K562 (cell line): ENCODE results near the gene TUBB4B. TPM values are rescaled to one million over a fixed set of nuclear protein-coding genes. Genes with fewer than 3 reads are reported as not detected.

ENCODE experiments used
- ARID2 ChIP-seq: fragments of 450-650 bp; IDR thresholded peaks from 2 replicates; pipeline ENCODE4 v1.6.1; 2017; ENCODE audit warnings: antibody characterized with exemption, mild to moderate bottlenecking
- CREB1 ChIP-seq, 2 experiments: sonication (generic) in 1 of 2; formaldehyde crosslinking in 1 of 2; IDR thresholded peaks; 2 replicates each; pipeline versions ENCODE4 v1.6.1 to v1.8.0; 2012 to 2022; ENCODE audit warnings: inconsistent platforms in 1 of 2, mild to moderate bottlenecking in 1 of 2, missing genetic modification reagents in 1 of 2, moderate library complexity in 1 of 2
- HDAC3 ChIP-seq: fragments of 450-650 bp; IDR thresholded peaks from 2 replicates; pipeline ENCODE4 v1.6.1; 2018; ENCODE audit warnings: borderline replicate concordance, mild to moderate bottlenecking, moderate library complexity; ENCODE audit not compliant: partially characterized antibody
- KAT2B ChIP-seq: IDR thresholded peaks from one replicate; pipeline ENCODE4 v1.6.1; 2012; ENCODE audit warnings: low read depth, mild to moderate bottlenecking, control low read depth, inconsistent platforms, low read length, moderate library complexity
- KLF1 ChIP-seq: fragments of 450-650 bp; IDR thresholded peaks from 2 replicates; pipeline ENCODE4 v1.6.1; 2016; ENCODE audit warnings: missing genetic modification characterization, missing compliant biosample characterization
- MTA2 ChIP-seq: fragments of 450-650 bp; IDR thresholded peaks from 2 replicates; pipeline ENCODE4 v1.6.1; 2016; ENCODE audit warnings: low read depth
- NONO ChIP-seq, 2 experiments: fragments of 200-400 bp in 1 of 2; fragments of 450-650 bp in 1 of 2; formaldehyde crosslinking in 1 of 2; IDR thresholded peaks; 2 replicates each; pipeline ENCODE4 v1.6.1; 2017; ENCODE audit warnings: low read depth in 2 of 2, mild to moderate bottlenecking in 2 of 2, moderate library complexity in 2 of 2, low read length in 1 of 2
- SP1 ChIP-seq: sonication (generic); formaldehyde crosslinking; IDR thresholded peaks from 2 replicates; pipeline ENCODE4 v1.8.1; 2022; ENCODE audit warnings: mild to moderate bottlenecking, missing genetic modification reagents
- STAT5A ChIP-seq: IDR thresholded peaks from 2 replicates; pipeline ENCODE4 v1.6.1; 2012; ENCODE audit warnings: low read length, inconsistent platforms, borderline replicate concordance
- TBP ChIP-seq: optimal IDR thresholded peaks from 2 replicates; pipeline ENCODE3; 2011; ENCODE audit warnings: low read depth, low read length, improper control_type of control experiment
- TCF3 ChIP-seq: sonication (generic); formaldehyde crosslinking; IDR thresholded peaks from 2 replicates; pipeline ENCODE4 v1.4.0; 2020; ENCODE audit warnings: mild to moderate bottlenecking, missing genetic modification reagents
- ZBTB7A ChIP-seq: IDR thresholded peaks from 2 replicates; pipeline ENCODE4 v1.6.1; 2011; ENCODE audit warnings: low read depth, mild to moderate bottlenecking, low read length, moderate library complexity, borderline replicate concordance; ENCODE audit not compliant: control insufficient read depth
- ZC3H11A ChIP-seq: IDR thresholded peaks from 2 replicates; pipeline ENCODE4 v1.6.1; 2012; ENCODE audit warnings: low read depth, low read length, improper control_type of control experiment
- ZNF57 ChIP-seq: fragments of 450-650 bp; formaldehyde crosslinking; IDR thresholded peaks from 2 replicates; pipeline ENCODE4 v1.4.0; 2020; ENCODE audit warnings: mild to moderate bottlenecking, moderate library complexity
- polyA plus RNA-seq, 8 experiments: library from polyadenylated mRNA; depleted of rRNA in 4 of 8; stranded (reverse) in 5 of 8; unstranded in 3 of 8; fragments of >200 nt; fragmentation: Nextera tagmentation in 2 of 8; fragmentation: Illumina TruSeq in 1 of 8; extraction: Ambion mirVana in 2 of 8; extraction: Trizol in 1 of 8; gene quantifications; 2 replicates each; pipeline versions ENCODE4 v1.2.1 to v1.2.3, GENCODE V29; 2011 to 2014; ENCODE audit warnings: inconsistent platforms in 1 of 8, missing spikeins in 1 of 8
- total RNA-seq, 7 experiments: library from RNA; depleted of rRNA in 6 of 7; stranded (reverse); fragments of >200 nt in 6 of 7; fragmentation: Illumina TruSeq in 2 of 7; extraction: Trizol in 2 of 7; gene quantifications; 2 replicates each; pipeline versions ENCODE4 v1.2.1 to v1.2.3, GENCODE V29; 2011 to 2021; ENCODE audit warnings: low replicate concordance in 1 of 7
- TF ChIP-seq, protein P1 (sequence below): fragments of 250-450 bp; sonication (Bioruptor Pico); IDR thresholded peaks from 2 replicates; pipeline ENCODE4 v1.5.0; 2020; ENCODE audit warnings: mild to moderate bottlenecking, borderline replicate concordance
- TF ChIP-seq, protein P2 (sequence below), 2 experiments: fragments of 200-800 bp in 1 of 2; sonication (Bioruptor generic) in 1 of 2; sonication (generic) in 1 of 2; formaldehyde crosslinking in 1 of 2; IDR thresholded peaks in 1 of 2; conservative IDR thresholded peaks in 1 of 2; 2 replicates each; pipeline versions ENCODE4 v1.5.0 to v1.6.1; 2016 to 2020; ENCODE audit warnings: missing compliant biosample characterization in 1 of 2, missing genetic modification characterization in 1 of 2, missing genetic modification reagents in 1 of 2
- TF ChIP-seq, protein P3 (sequence below): fragments of 450-650 bp; IDR thresholded peaks from 2 replicates; pipeline ENCODE4 v1.6.1; 2016; ENCODE audit warnings: antibody characterized with exemption
- TF ChIP-seq, protein P4 (sequence below): fragments of 450-650 bp; formaldehyde crosslinking; IDR thresholded peaks from 2 replicates; pipeline ENCODE4 v1.4.0; 2020; ENCODE audit warnings: mild to moderate bottlenecking, mixed read lengths

The TUBB4B gene
- total and polyA plus RNA-seq, 9 of the 15 experiments (the other 6 are each of a cell fraction or from before 2014, with no cell fraction given): 24.1 to 443 (median 268) TPM

DNA sequence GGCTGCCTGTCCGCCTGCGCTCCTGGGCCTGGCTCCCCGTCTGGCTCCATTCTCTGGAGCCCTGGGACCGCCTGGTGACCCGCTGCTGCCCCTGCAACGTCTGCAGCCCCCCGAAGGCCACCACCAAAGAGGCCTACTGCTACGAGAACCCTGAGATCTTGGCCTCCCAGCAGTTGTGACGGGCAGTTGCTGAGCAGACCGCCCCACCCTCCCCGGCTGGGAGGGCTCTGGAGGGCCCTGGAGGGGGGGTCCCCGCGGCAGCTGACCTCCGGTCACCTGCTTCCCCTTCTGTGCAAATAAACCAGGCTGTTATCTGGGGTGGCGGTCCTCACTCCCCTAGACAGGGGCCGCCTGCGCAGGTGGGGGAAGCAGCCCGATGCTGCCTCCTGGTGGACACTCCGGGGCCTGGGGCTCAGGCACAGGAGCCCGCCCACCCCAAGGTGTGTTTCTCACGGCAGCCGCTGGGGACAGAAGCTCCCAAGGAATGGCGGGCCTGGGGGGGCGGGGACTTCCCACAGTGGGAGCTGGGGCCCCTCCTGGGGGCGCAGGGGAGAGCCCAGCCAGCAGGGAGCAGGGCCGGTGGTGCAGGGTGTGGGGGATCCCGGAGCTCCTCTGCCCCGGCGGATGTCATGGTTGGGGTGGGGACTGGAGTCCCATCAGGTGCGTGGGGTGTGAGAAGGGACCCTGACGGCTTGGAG is 4.7 kb upstream of the TUBB4B start (continued):
- TF ChIP-seq ZNF57 (CRISPR knock-in tag) (no peak), TCF3 (CRISPR knock-in tag) (peak; percentile 91), STAT5A (no peak; the same call in 1 of the 2 replicates), TBP (no peak), HDAC3 (no peak), ZBTB7A (peak; percentile 97), ZC3H11A (no peak), CREB1 (IDR thresholded peaks at IDR 0.05) (0 out of 2 replicates have a peak, but pooled peaks have one; percentile 33), CREB1 (CRISPR knock-in tag; IDR thresholded peaks at IDR 0.05) (peak; percentile 71; the same call in 1 of the 2 replicates), KLF1 (tag) (peak; percentile 44; the same call in 1 of the 2 replicates), SP1 (CRISPR knock-in tag) (peak; percentile 98), NONO (IDR thresholded peaks at IDR 0.05; ENCODE audit: low read depth in 2 of 2, low read length in 1 of 2) (no peak), MTA2 (peak; percentile 71), KAT2B (no peak), ARID2 (no peak)
- TF ChIP-seq, protein P1, sequence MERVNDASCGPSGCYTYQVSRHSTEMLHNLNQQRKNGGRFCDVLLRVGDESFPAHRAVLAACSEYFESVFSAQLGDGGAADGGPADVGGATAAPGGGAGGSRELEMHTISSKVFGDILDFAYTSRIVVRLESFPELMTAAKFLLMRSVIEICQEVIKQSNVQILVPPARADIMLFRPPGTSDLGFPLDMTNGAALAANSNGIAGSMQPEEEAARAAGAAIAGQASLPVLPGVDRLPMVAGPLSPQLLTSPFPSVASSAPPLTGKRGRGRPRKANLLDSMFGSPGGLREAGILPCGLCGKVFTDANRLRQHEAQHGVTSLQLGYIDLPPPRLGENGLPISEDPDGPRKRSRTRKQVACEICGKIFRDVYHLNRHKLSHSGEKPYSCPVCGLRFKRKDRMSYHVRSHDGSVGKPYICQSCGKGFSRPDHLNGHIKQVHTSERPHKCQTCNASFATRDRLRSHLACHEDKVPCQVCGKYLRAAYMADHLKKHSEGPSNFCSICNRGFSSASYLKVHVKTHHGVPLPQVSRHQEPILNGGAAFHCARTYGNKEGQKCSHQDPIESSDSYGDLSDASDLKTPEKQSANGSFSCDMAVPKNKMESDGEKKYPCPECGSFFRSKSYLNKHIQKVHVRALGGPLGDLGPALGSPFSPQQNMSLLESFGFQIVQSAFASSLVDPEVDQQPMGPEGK (CRISPR knock-in tag): peak; percentile 36; the same call in 1 of the 2 replicates
- TF ChIP-seq, protein P2, sequence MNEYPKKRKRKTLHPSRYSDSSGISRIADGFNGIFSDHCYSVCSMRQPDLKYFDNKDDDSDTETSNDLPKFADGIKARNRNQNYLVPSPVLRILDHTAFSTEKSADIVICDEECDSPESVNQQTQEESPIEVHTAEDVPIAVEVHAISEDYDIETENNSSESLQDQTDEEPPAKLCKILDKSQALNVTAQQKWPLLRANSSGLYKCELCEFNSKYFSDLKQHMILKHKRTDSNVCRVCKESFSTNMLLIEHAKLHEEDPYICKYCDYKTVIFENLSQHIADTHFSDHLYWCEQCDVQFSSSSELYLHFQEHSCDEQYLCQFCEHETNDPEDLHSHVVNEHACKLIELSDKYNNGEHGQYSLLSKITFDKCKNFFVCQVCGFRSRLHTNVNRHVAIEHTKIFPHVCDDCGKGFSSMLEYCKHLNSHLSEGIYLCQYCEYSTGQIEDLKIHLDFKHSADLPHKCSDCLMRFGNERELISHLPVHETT (CRISPR knock-in tag; conservative IDR thresholded peaks at IDR 0.05 in 1 of 2, IDR thresholded peaks at IDR 0.05 in 1 of 2): no peak
- TF ChIP-seq, protein P3, sequence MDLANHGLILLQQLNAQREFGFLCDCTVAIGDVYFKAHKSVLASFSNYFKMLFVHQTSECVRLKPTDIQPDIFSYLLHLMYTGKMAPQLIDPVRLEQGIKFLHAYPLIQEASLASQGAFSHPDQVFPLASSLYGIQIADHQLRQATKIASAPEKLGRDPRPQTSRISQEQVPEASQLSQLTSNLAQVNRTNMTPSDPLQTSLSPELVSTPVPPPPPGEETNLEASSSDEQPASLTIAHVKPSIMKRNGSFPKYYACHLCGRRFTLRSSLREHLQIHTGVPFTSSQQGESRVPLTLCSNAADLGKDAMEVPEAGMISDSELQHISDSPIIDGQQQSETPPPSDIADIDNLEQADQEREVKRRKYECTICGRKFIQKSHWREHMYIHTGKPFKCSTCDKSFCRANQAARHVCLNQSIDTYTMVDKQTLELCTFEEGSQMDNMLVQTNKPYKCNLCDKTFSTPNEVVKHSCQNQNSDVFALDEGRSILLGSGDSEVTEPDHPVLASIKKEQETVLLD: peak; percentile 42; the same call in 1 of the 2 replicates
- TF ChIP-seq, protein P4, sequence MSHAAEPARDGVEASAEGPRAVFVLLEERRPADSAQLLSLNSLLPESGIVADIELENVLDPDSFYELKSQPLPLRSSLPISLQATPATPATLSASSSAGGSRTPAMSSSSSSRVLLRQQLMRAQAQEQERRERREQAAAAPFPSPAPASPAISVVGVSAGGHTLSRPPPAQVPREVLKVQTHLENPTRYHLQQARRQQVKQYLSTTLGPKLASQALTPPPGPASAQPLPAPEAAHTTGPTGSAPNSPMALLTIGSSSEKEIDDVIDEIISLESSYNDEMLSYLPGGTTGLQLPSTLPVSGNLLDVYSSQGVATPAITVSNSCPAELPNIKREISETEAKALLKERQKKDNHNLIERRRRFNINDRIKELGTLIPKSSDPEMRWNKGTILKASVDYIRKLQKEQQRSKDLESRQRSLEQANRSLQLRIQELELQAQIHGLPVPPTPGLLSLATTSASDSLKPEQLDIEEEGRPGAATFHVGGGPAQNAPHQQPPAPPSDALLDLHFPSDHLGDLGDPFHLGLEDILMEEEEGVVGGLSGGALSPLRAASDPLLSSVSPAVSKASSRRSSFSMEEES: peak; percentile 60
